ENCODE results near the gene SLC35E1. TPM values are rescaled to one million over a fixed set of nuclear protein-coding genes. Genes with fewer than 3 reads are reported as not detected.

Gene SLC35E1
- total RNA-seq, 1 experiment from 2014 or later = 43.5 TPM

GRCh38 chr19:16542910-16543472, 29.2 kb downstream of the SLC35E1 start:
- Histone ChIP-seq H3K4me1 (ENCODE audit: control insufficient read depth, insufficient read depth, low read length) (peaks cover 8% of the 10 kb centered on the region; the same call in 1 of the 2 replicates), H3K4me3 (ENCODE audit: low read depth in 2 of 2, low read length in 2 of 2) (peak overlapping the region; percentile 95 to 97), H3K27ac (ENCODE audit: low read length) (peak overlapping the region; percentile 90), H3K36me3 (ENCODE audit: control insufficient read depth, insufficient read depth, low read length) (peaks cover 4% of the 10 kb centered on the region), H3K9me3 (ENCODE audit: control insufficient read depth, insufficient read depth, low read depth, low read length) (no peaks in the 10 kb centered on the region), H3K27me3 (ENCODE audit: control insufficient read depth, insufficient read depth, low read length) (no peaks in the 10 kb centered on the region)
- TF ChIP-seq CTCF (IDR thresholded peaks at IDR 0.05) (no peak), SIN3A (IDR thresholded peaks at IDR 0.05; ENCODE audit: borderline replicate concordance, insufficient read depth, low read depth, low read length) (no peak), POLR2AphosphoS5 (IDR thresholded peaks at IDR 0.05; ENCODE audit: low read depth, low read length) (no peak), REST (IDR thresholded peaks at IDR 0.05; ENCODE audit: insufficient read depth in 1 of 2, low read depth in 2 of 2, low read length in 1 of 2) (no peak)
- no peak for ATAC-seq
- BruUV-seq (replicated peaks) = TSS peak; percentile 95
- ChIA-PET POLR2A (interaction anchor here (0.6 kb wide), 2 partner anchors 9 to 81 kb away, joined by 6 to 7 read pairs; no protein-coding TSS in a partner anchor), CTCF (interaction anchor here (0.6 kb wide), 1 partner anchor 71 kb away, joined by 10 read pairs; no protein-coding TSS in a partner anchor)
- intact Hi-C loops (cut with micrococcal nuclease; ENCODE audit: unreplicated experiment) (no loop called here), in situ Hi-C loops (cut with HindIII; ENCODE audit: low pct_unique_long_range_greater_than_20kb, low sequenced_read_pairs) (no loop called here)
- no peak for DNase-seq (ENCODE audit: low read depth, low spot score)

- ChIA-PET CTCF (interaction anchor here (0.6 kb wide), 1 partner anchor 71 kb away, joined by 10 read pairs; no protein-coding TSS in a partner anchor), POLR2A (no interaction called here)
Measured at GRCh38 chr19:16542045-16542909, 29.9 kb downstream of the SLC35E1 start, which contains the start of gene CHERP. TSS of gene CHERP (minus strand) at chr19:16542437. CDS start at chr19:16542378, 59 bp downstream.

More at GRCh38 chr19:16542045-16542909, 29.9 kb downstream of the SLC35E1 start, which contains the start of gene CHERP:
- intact Hi-C loops (cut with micrococcal nuclease; ENCODE audit: unreplicated experiment) (no loop called here), in situ Hi-C loops (cut with HindIII; ENCODE audit: low pct_unique_long_range_greater_than_20kb, low sequenced_read_pairs) (no loop called here)
- H3K27me3 ChIP-seq (ENCODE audit: control insufficient read depth, insufficient read depth, low read length) = no peaks in the 10 kb centered on the region
- BruUV-seq (replicated peaks) = no TSS peak
- peaks cover 8% of the 10 kb centered on the region; the same call in 1 of the 2 replicates for H3K4me1 ChIP-seq (ENCODE audit: control insufficient read depth, insufficient read depth, low read length)
- DNase-seq (ENCODE audit: low read depth, low spot score) (peak; percentile 38), ATAC-seq (peak; percentile 93)
- no peaks in the 10 kb centered on the region for H3K9me3 ChIP-seq (ENCODE audit: control insufficient read depth, insufficient read depth, low read depth, low read length)
- TF ChIP-seq POLR2AphosphoS5 (IDR thresholded peaks at IDR 0.05; ENCODE audit: low read depth, low read length) (peak; percentile 83), CTCF (IDR thresholded peaks at IDR 0.05) (no peak), TCF7L2 (IDR thresholded peaks at IDR 0.05; ENCODE audit: low read depth, low read length) (0 out of 2 replicates have a peak, but pooled peaks have one; percentile 21)
- H3K4me3 ChIP-seq (ENCODE audit: low read depth in 2 of 2, low read length in 2 of 2) = peak within 1 kb of the TSS; percentile 95 to 97
- peak within 1 kb of the TSS; percentile 90 for H3K27ac ChIP-seq (ENCODE audit: low read length)
- H3K36me3 ChIP-seq (ENCODE audit: control insufficient read depth, insufficient read depth, low read length) = peaks cover 4% of the 10 kb centered on the region
